Right cardiac atrium (tissue), 5 donors: ENCODE data around the gene DHX58. TPM values are rescaled to one million over a fixed set of nuclear protein-coding genes. Genes with fewer than 3 reads are reported as not detected.

ENCODE experiments used
- ATAC-seq, 2 donors: fragments of 200-7000 bp; cut with Tn5 transposase; one replicate each; pipeline versions ENCODE4 v1.8.0 to v1.9.1; 2020; ENCODE audit warnings: moderate library complexity in 2 of 2, mild to moderate bottlenecking in 1 of 2
- DNase-seq, 3 donors: peaks; one replicate each; pipeline ENCODE4 v3.0.0-alpha.2; 2020
- H3K27ac ChIP-seq: one replicate; pipeline ENCODE4 v1.5.1; 2013; ENCODE audit warnings: mild to moderate bottlenecking, low read length, control low read depth, moderate library complexity
- H3K27me3 ChIP-seq: one replicate; pipeline ENCODE4 v1.6.1; 2013; ENCODE audit not compliant: control insufficient read depth, insufficient read depth
- H3K4me1 ChIP-seq: one replicate; pipeline ENCODE4 v1.6.1; 2013; ENCODE audit warnings: low read length; ENCODE audit not compliant: control insufficient read depth, insufficient read depth
- H3K4me3 ChIP-seq: one replicate; pipeline ENCODE4 v1.5.1; 2013; ENCODE audit warnings: low read length, control low read depth
- H3K9me3 ChIP-seq: one replicate; pipeline ENCODE4 v1.6.1; 2013; ENCODE audit warnings: low read length; ENCODE audit not compliant: control insufficient read depth
- WGBS: extraction: QIAGEN DNeasy Blood & Tissue Kit; methylation state at CpG from one replicate; pipeline ENCODE4 v1.1.7; 2013; 5-methylcytosine and 5-hydroxymethylcytosine counted together
- intact Hi-C, 4 donors: fragments of 100-400 bp; cut with DNase I; formaldehyde crosslinking; loops; one replicate each; pipeline versions ENCODE4 v1.11.0 to v1.14.0; 2022 to 2023
- polyA plus RNA-seq: library from polyadenylated mRNA; stranded (reverse); fragments of 200-250 nt; gene quantifications from one replicate; pipeline ENCODE4 v1.2.3, GENCODE V29; 2013
- total RNA-seq, 4 donors: library from RNA; stranded (reverse); fragmentation: NEBNext Ultra II Directional; extraction: Animal tissue kit (Norgen Biotek cat#: 25700); gene quantifications; one replicate each; pipeline ENCODE4 v1.2.1, GENCODE V29; 2021
- donor health status: healthy with polysubstance abuse.
- donor health status: DM: no; HTN: yes; CAD: no.
- donor health status: DM: no; HTN: no; CAD: no.
- donor health status: DM: no; HTN: yes; CAD: no; lungs with severe emphysema.
- donor health status: DM: yes; HTN: yes; CAD: no.

DHX58 gene
- total and polyA plus RNA-seq, 5 donors, result 5.4 to 8.0 (median 6.5) TPM

GRCh38 chr17:42107597-42108576 is 4.6 kb downstream of the DHX58 start:
- H3K4me1 ChIP-seq, result no peaks in the 10 kb centered on the region
- no peak overlapping the region for H3K27ac ChIP-seq
- H3K4me3 ChIP-seq, result peak overlapping the region; percentile 25
- ATAC-seq (peak; percentile 82 to 84), DNase-seq (peak; percentile 76 to 93 (median 87))
- no peaks in the 10 kb centered on the region for H3K27me3 ChIP-seq
- intact Hi-C loops, result loop anchor here in 2 of 4 donors (5.0 kb wide), 2 partner anchors 46 to 146 kb away; no protein-coding TSS in a partner anchor
- H3K9me3 ChIP-seq, result no peaks in the 10 kb centered on the region
- 54% methylated on average over 51 of the region's 51 CpGs for WGBS

- Histone ChIP-seq H3K4me3 (no peak overlapping the region), H3K4me1 (no peaks in the 10 kb centered on the region), H3K9me3 (no peaks in the 10 kb centered on the region), H3K27me3 (no peaks in the 10 kb centered on the region), H3K27ac (no peak overlapping the region)
- no peak for DNase-seq
- WGBS, result 76% methylated on average over 6 of the region's 6 CpGs
- intact Hi-C loops, result loop anchor here in 2 of 4 donors (5.0 kb wide), 2 partner anchors 45 to 145 kb away; no protein-coding TSS in a partner anchor
- no peak for ATAC-seq
Observed at GRCh38 chr17:42107124-42107523, 5.4 kb downstream of the DHX58 start.

DNA sequence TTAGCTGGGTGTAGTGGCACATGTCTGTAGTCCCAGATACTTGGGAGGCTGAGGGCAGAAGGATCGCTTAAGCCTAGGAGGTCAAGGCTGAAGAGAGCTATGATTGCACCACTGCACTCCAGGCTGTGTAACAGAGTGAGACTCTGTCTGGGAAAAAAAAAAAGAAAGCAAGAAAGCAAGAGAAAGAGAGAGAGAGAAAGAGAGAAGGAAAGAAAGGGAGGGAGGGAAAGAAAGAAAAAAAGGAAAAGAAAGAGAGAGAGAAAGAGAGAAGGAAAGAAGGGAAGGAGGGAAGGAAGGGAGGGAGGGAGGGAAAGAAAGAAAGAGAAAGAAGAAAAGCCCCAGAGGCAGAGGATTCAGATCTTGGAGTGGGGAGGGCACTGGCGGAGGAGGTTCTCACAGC is 6.5 kb downstream of the DHX58 start:
- intact Hi-C loops, result loop anchor here in 2 of 4 donors (5.0 kb wide), 2 partner anchors 44 to 144 kb away; no protein-coding TSS in a partner anchor
- no peak for DNase-seq
- WGBS, result 98% methylated on average over 2 of the region's 2 CpGs
- Histone ChIP-seq H3K9me3 (no peaks in the 10 kb centered on the region), H3K27me3 (no peaks in the 10 kb centered on the region), H3K4me3 (no peak overlapping the region), H3K27ac (no peak overlapping the region), H3K4me1 (no peaks in the 10 kb centered on the region)
- no peak for ATAC-seq

DNA sequence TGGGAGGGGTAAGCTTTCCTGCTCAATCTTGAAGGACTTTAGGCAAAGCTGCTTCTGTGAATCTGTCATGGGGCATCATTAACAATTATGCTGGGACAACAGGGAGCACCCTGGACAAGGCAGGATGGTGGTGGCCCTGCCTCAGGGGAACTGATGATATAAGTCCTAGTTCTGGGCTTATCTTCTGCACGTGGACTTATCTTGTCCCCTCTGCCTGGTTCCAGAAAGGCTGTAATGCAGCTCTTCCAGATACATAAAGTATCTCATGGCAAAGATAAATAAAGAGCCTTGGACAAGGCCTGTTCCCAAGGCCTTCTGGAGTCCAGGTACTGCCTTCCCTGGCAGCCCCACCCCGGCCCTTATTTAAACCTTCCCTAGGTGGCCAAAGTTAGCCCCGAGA is 8.2 kb downstream of the DHX58 start:
- no peaks in the 10 kb centered on the region for H3K4me1 ChIP-seq
- no peak overlapping the region for H3K27ac ChIP-seq
- 65% methylated on average over 3 of the region's 3 CpGs for WGBS
- DNase-seq (no peak), ATAC-seq (no peak)
- H3K27me3 ChIP-seq, result no peaks in the 10 kb centered on the region
- no peak overlapping the region for H3K4me3 ChIP-seq
- H3K9me3 ChIP-seq, result no peaks in the 10 kb centered on the region
- intact Hi-C loops, result loop anchor here in 2 of 4 donors (5.0 kb wide), 2 partner anchors 77 to 142 kb away; no protein-coding TSS in a partner anchor

- ATAC-seq, result no peak
- H3K27me3 ChIP-seq, result no peaks in the 10 kb centered on the region
- H3K4me3 ChIP-seq, result no peak overlapping the region
- intact Hi-C loops, result loop anchor here in 2 of 4 donors (5.0 kb wide), 2 partner anchors 76 to 141 kb away; no protein-coding TSS in a partner anchor
- DNase-seq, result no peak
- no peaks in the 10 kb centered on the region for H3K9me3 ChIP-seq
- H3K4me1 ChIP-seq, result no peaks in the 10 kb centered on the region
- 85% methylated on average over 11 of the region's 11 CpGs for WGBS
- no peak overlapping the region for H3K27ac ChIP-seq
Observed at GRCh38 chr17:42103221-42103954, 9.1 kb downstream of the DHX58 start.

DNA sequence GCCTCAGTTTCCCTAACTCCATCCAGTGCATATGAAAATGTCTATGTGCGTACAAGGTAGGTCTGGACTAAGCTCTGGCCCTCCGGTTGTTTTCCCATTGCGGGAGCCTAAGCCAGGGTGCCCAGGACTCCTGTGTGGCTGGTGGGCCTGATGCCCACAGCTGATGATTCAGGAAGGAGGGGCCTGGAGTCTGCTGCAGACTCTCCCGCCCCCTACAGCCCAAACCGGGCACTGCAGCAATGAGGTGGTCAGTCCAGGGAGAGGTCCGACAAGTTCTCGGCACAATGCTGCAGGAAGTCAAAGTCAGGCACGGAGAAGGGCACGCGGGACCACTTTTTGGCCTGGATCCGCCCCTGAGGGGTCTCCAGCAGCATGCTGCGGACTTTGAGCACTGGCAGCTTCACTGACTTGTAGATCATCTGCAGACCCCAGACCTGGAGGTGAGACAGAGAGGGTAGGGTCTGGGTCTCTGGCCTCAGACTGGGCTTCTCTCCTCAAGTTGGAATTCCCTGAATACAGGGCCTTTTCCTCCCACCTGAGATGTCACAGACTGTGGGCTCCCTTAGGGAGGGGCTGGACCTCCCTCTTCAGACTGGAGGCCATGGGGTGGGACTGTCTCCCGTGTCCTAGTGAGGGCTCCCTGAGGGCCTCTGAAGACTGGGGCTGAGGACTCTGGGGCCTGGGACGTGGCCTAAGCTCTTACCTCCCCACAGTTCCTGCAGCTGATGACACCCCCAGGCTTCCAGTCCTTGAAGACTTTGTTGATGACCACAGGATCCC is 10.8 kb downstream of the DHX58 start:
- DNase-seq, result peak; percentile 80 to 93 (median 93)
- 37% methylated on average over 14 of the region's 14 CpGs for WGBS
- no peak overlapping the region for H3K4me3 ChIP-seq
- intact Hi-C loops, result loop anchor here in 2 of 4 donors (5.0 kb wide), 2 partner anchors 74 to 139 kb away; no protein-coding TSS in a partner anchor
- H3K9me3 ChIP-seq, result no peaks in the 10 kb centered on the region
- no peaks in the 10 kb centered on the region for H3K27me3 ChIP-seq
- no peaks in the 10 kb centered on the region for H3K4me1 ChIP-seq
- H3K27ac ChIP-seq, result no peak overlapping the region
- peak; percentile 77 to 83 for ATAC-seq

- Histone ChIP-seq H3K27ac (no peak overlapping the region), H3K9me3 (no peaks in the 10 kb centered on the region), H3K4me1 (no peaks in the 10 kb centered on the region), H3K4me3 (no peak overlapping the region), H3K27me3 (no peaks in the 10 kb centered on the region)
- DNase-seq (peak in 1 of 3 donors; percentile 26), ATAC-seq (no peak)
- intact Hi-C loops, result no loop called here
- 60% methylated on average over 14 of the region's 14 CpGs for WGBS
Observed at GRCh38 chr17:42098730-42099399, 13.6 kb downstream of the DHX58 start.

DNA sequence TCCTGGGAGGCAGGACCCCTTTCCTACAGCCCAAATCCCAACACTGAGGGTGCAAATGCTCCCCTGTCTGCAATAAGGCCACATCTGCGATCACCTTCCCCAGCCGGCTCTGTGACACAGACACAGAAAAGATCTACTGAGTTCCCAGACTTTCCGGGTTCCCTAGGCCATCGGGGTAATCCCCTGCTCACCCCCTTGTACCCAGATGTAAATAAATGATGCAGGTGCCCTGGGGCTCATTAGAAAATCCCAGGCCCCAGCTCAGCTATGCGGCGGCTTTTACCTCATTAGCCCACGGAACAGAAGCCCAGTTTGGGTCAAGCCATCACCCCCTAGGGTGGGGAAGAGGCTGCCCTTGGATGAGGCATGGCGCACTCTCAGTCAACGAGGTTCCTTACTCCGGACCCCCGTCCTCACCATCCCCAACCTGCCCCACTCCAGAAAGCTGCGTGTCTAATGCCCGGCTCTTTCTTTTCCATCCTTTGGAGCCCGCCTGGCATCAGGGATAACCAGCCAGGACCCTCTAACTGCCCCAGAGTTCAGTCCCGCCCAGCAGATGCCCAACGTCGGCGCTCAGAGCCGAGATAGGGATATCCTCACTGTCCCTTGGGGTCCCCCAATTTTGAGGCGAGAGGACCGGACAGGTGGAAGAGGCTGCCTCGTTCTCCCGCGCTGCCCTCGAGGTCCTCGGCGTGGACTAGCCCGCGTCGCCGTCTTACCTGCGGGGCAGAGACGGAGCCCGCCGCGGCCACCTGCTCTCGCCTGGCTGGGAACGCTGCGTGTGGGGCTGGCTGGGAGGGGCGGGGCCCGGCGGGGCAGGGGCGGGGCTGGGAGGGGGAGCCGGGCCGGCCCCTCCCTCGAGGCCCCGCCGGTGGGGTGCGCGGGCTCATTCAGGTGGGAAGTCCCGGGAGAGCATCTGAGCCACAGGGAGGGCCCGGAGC is 14.6 kb downstream of the DHX58 start, which contains the start of gene ZNF385C:
Gene ZNF385C, minus strand, starts transcription at position 783 of the 941 bp plus-strand sequence. CDS start 35,417 bp downstream, outside the sequence.
- WGBS, result 9% methylated on average over 52 of the region's 52 CpGs
- no peaks in the 10 kb centered on the region for H3K9me3 ChIP-seq
- no peak within 1 kb of the TSS for H3K4me3 ChIP-seq
- ATAC-seq, result no peak
- DNase-seq, result no peak
- H3K27me3 ChIP-seq, result no peaks in the 10 kb centered on the region
- no peaks in the 10 kb centered on the region for H3K4me1 ChIP-seq
- intact Hi-C loops, result no loop called here
- no peak within 1 kb of the TSS for H3K27ac ChIP-seq

DNA sequence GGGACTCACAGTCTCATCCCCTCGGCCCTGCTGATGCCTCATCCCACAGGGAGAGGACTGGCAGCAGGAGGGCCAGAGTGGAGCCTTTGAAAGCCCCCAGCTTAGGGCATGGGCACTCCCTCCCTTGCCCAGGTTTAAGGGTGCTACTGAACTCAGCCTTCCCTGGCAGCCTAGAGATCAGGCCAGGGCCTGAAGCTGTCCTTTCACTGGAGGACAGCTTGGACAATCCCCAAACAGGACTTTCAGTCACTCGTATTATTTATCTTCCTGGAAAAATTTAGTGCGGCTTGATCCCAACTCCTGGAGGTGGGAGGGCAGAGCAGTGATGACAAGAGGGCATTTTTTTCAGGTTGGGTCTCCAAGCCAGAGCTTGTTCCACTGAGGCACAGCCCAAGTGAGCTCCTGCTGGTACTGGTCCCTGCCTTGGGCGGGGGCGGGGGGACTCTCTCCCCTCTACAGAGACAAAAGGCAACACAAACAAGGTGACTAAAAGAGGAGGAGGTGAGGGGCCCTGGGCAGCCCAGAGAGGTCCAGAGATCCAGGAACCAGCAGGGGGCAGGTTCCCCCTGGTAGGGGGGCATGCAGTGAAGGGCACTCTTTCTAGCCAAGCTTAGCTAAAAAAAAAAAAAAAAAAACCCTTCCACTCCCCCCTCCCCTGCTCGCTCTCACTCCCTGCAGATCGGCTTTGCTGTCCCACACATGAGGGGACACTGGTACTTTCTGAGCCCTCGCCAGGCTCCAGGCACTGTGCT is 16.0 kb downstream of the DHX58 start:
- Histone ChIP-seq H3K27me3 (no peaks in the 10 kb centered on the region), H3K4me3 (no peak overlapping the region), H3K4me1 (no peaks in the 10 kb centered on the region), H3K27ac (no peak overlapping the region), H3K9me3 (no peaks in the 10 kb centered on the region)
- DNase-seq (no peak), ATAC-seq (no peak)
- WGBS, result 51% methylated on average over 8 of the region's 8 CpGs
- intact Hi-C loops, result no loop called here
